ENCODE results near the gene SOCS1. TPM values are rescaled to one million over a fixed set of nuclear protein-coding genes. Genes with fewer than 3 reads are reported as not detected.
A peak's percentile ranks its signal among the peaks of the same experiment; 100 is the strongest.

SOCS1 gene
- total and polyA plus RNA-seq, 2 donors (not counting 1 experiment from before 2014, with no cell fraction given), result 29.7 to 107 TPM

- peaks cover 15% of the 10 kb centered on the region for H3K79me2 ChIP-seq (ENCODE audit: control insufficient read depth, insufficient read depth, low read length)
- WGBS (ENCODE audit: insufficient coverage), result 27% methylated on average over 13 of the region's 15 CpGs
- no peaks in the 10 kb centered on the region for H3K9me3 ChIP-seq (ENCODE audit: control extremely low read depth in 1 of 3, control insufficient read depth in 2 of 3, insufficient read depth in 1 of 3, low read length in 2 of 3)
- H3K4me1 ChIP-seq (ENCODE audit: control insufficient read depth in 2 of 2, insufficient read depth in 2 of 2, low read length in 2 of 2), result peaks cover 38 to 46% of the 10 kb centered on the region in 2 donors
- Mint-ChIP-seq H3K4me1 (peaks cover 38% of the 10 kb centered on the region), H3K4me3 (peak overlapping the region; percentile 64), H3K9me3 (ENCODE audit: insufficient read depth) (no peaks in the 10 kb centered on the region), H3K27ac (peak overlapping the region; percentile 50), H3K27me3 (no peaks in the 10 kb centered on the region)
- H3K4me3 ChIP-seq (ENCODE audit: control extremely low read depth in 1 of 5, extremely low read depth in 1 of 5, insufficient read depth in 1 of 5, low read depth in 2 of 5, low read length in 4 of 5), result peak overlapping the region in 4 of 5 experiments; percentile 1 to 35 (median 24)
- H3K4me2 ChIP-seq (replicated peaks; ENCODE audit: low read depth, low read length, poor library complexity, severe bottlenecking), result peak overlapping the region; percentile 71
- no peak overlapping the region for H3K27ac ChIP-seq (ENCODE audit: low read length in 2 of 2)
- DNase-seq (peak; percentile 80), ATAC-seq (ENCODE audit: low read depth) (no peak)
- H2AFZ ChIP-seq (ENCODE audit: insufficient read depth, low read depth, low read length, poor library complexity, severe bottlenecking), result peak overlapping the region; percentile 61
- intact Hi-C loops (cut with micrococcal nuclease), result loop anchor here (5.0 to 10.0 kb wide), 4 partner anchors 182 to 656 kb away; partner anchors contain the start of genes GSPT1 and NUBP1
- POLR2A ChIA-PET, result interaction anchor here (0.6 to 5.8 kb wide), 7 partner anchors 36 to 170 kb away, joined by 3 to 89 read pairs (median 5); no protein-coding TSS in a partner anchor
- H3K9ac ChIP-seq (ENCODE audit: low read length), result no peak overlapping the region
- no peak for TF ChIP-seq EZH2 (IDR thresholded peaks at IDR 0.05; ENCODE audit: borderline replicate concordance, insufficient read depth, low read depth, low read length, poor library complexity, severe bottlenecking)
- no peak for TF ChIP-seq CTCF (IDR thresholded peaks at IDR 0.05)
- H3K36me3 ChIP-seq (replicated peaks in 1 of 2; ENCODE audit: control extremely low read depth in 1 of 2, control insufficient read depth in 1 of 2, extremely low read depth in 1 of 2, insufficient read depth in 2 of 2, low read length in 1 of 2), result peaks cover 0 to 2% of the 10 kb centered on the region in 2 experiments
- no peaks in the 10 kb centered on the region for H3K27me3 ChIP-seq (replicated peaks in 1 of 4; ENCODE audit: control extremely low read depth in 1 of 4, control insufficient read depth in 3 of 4, insufficient read depth in 4 of 4, low read length in 3 of 4)
- peaks cover 18% of the 10 kb centered on the region for H4K20me1 ChIP-seq (ENCODE audit: control insufficient read depth, insufficient read depth, low read length, poor library complexity, severe bottlenecking)
- CTCF ChIA-PET, result interaction anchor here (0.7 to 10.3 kb wide), 14 partner anchors 10 to 296 kb away, joined by 3 to 223 read pairs (median 6); partner anchors contain the start of gene TNP2
Observed at GRCh38 chr16:11258553-11259492, 2.8 kb upstream of the SOCS1 start.

Measured in B cell (primary cell).